ENCODE results near the gene WTAP. TPM values are rescaled to one million over a fixed set of nuclear protein-coding genes. Genes with fewer than 3 reads are reported as not detected.

The WTAP gene
- polyA plus RNA-seq, 1 experiment, result 38.5 TPM

GRCh38 chr6:159680104-159680503 is 47.2 kb upstream of the WTAP start:
- no peak overlapping the region for H3K27ac ChIP-seq (ENCODE audit: low read depth, low read length)
- H3K4me3 ChIP-seq (ENCODE audit: low read depth, low read length), result no peak overlapping the region
- POLR2A ChIA-PET, result interaction anchor here (0.6 to 1.6 kb wide), 5 partner anchors 8 to 110 kb away, joined by 3 to 6 read pairs (median 4); partner anchors contain the start of genes MRPL18, SOD2, TCP1 and WTAP
- no peaks in the 10 kb centered on the region for H3K9me3 ChIP-seq (ENCODE audit: control insufficient read depth, insufficient read depth, low read length)
- no peaks in the 10 kb centered on the region for H3K27me3 ChIP-seq (ENCODE audit: control insufficient read depth, insufficient read depth, low read length)
- CTCF ChIA-PET, result interaction anchor here (1.1 to 3.6 kb wide), 4 partner anchors 11 to 506 kb away, joined by 4 to 29 read pairs (median 6); no protein-coding TSS in a partner anchor
- no peak for TF ChIP-seq CTCF (IDR thresholded peaks at IDR 0.05; ENCODE audit: low read depth, low read length)
- DNase-seq (ENCODE audit: low read depth, low spot score), result no peak

GRCh38 chr6:159681191-159681880 is 46.0 kb upstream of the WTAP start:
- H3K27ac ChIP-seq (ENCODE audit: low read depth, low read length), result peak overlapping the region; percentile 49
- ChIA-PET CTCF (interaction anchor here (0.6 to 2.4 kb wide), 5 partner anchors 10 to 408 kb away, joined by 3 to 9 read pairs (median 8); no protein-coding TSS in a partner anchor), POLR2A (no interaction called here)
- DNase-seq (ENCODE audit: low read depth, low spot score), result no peak
- H3K4me3 ChIP-seq (ENCODE audit: low read depth, low read length), result no peak overlapping the region
- TF ChIP-seq CTCF (IDR thresholded peaks at IDR 0.05; ENCODE audit: low read depth, low read length), result no peak
- no peaks in the 10 kb centered on the region for H3K27me3 ChIP-seq (ENCODE audit: control insufficient read depth, insufficient read depth, low read length)
- no peaks in the 10 kb centered on the region for H3K9me3 ChIP-seq (ENCODE audit: control insufficient read depth, insufficient read depth, low read length)

- no peak overlapping the region for H3K27ac ChIP-seq (ENCODE audit: low read depth, low read length)
- no peaks in the 10 kb centered on the region for H3K9me3 ChIP-seq (ENCODE audit: control insufficient read depth, insufficient read depth, low read length)
- CTCF ChIA-PET, result interaction anchor here (0.6 to 2.4 kb wide), 6 partner anchors 7 to 508 kb away, joined by 3 to 9 read pairs (median 6); no protein-coding TSS in a partner anchor
- H3K4me3 ChIP-seq (ENCODE audit: low read depth, low read length), result no peak overlapping the region
- no peaks in the 10 kb centered on the region for H3K27me3 ChIP-seq (ENCODE audit: control insufficient read depth, insufficient read depth, low read length)
- POLR2A ChIA-PET, result interaction anchor here (1.0 kb wide), 1 partner anchor 11 kb away, joined by 3 read pairs; no protein-coding TSS in a partner anchor
- DNase-seq (ENCODE audit: low read depth, low spot score), result peak; percentile 26
- TF ChIP-seq CTCF (IDR thresholded peaks at IDR 0.05; ENCODE audit: low read depth, low read length), result no peak
These were observed 45.0 kb upstream of the WTAP start for GRCh38 chr6:159682295-159682694.

- DNase-seq (ENCODE audit: low read depth, low spot score), result no peak
- Histone ChIP-seq H3K27ac (ENCODE audit: low read depth, low read length) (peak overlapping the region; percentile 22), H3K27me3 (ENCODE audit: control insufficient read depth, insufficient read depth, low read length) (no peaks in the 10 kb centered on the region), H3K4me3 (ENCODE audit: low read depth, low read length) (no peak overlapping the region), H3K9me3 (ENCODE audit: control insufficient read depth, insufficient read depth, low read length) (no peaks in the 10 kb centered on the region)
- CTCF ChIA-PET, result interaction anchor here (1.2 to 2.4 kb wide), 4 partner anchors 8 to 509 kb away, joined by 3 to 9 read pairs (median 6); no protein-coding TSS in a partner anchor
- TF ChIP-seq CTCF (IDR thresholded peaks at IDR 0.05; ENCODE audit: low read depth, low read length), result no peak
- POLR2A ChIA-PET, result interaction anchor here (1.0 kb wide), 1 partner anchor 11 kb away, joined by 3 read pairs; no protein-coding TSS in a partner anchor
These were observed 44.5 kb upstream of the WTAP start for GRCh38 chr6:159682810-159683209.

GRCh38 chr6:159684013-159684304 is 43.3 kb upstream of the WTAP start:
- Histone ChIP-seq H3K27ac (ENCODE audit: low read depth, low read length) (no peak overlapping the region), H3K9me3 (ENCODE audit: control insufficient read depth, insufficient read depth, low read length) (no peaks in the 10 kb centered on the region)
- CTCF ChIA-PET, result interaction anchor here (0.9 kb wide), 1 partner anchor 509 kb away, joined by 3 read pairs; no protein-coding TSS in a partner anchor

More at GRCh38 chr6:159684013-159684304, 43.3 kb upstream of the WTAP start:
- no peak for DNase-seq (ENCODE audit: low read depth, low spot score)
- H3K27me3 ChIP-seq (ENCODE audit: control insufficient read depth, insufficient read depth, low read length), result no peaks in the 10 kb centered on the region
- POLR2A ChIA-PET, result no interaction called here
- no peak for TF ChIP-seq CTCF (IDR thresholded peaks at IDR 0.05; ENCODE audit: low read depth, low read length)
- H3K4me3 ChIP-seq (ENCODE audit: low read depth, low read length), result no peak overlapping the region

Measured in AG04450 (cell line).